Lung (tissue), 12 donors: ENCODE results near the gene GASK1A. TPM values are rescaled to one million over a fixed set of nuclear protein-coding genes. Genes with fewer than 3 reads are reported as not detected.

ENCODE experiments used
- ATAC-seq: fragments of 200-7000 bp; cut with Tn5 transposase; one replicate; pipeline ENCODE4 v1.9.1; 2020; ENCODE audit warnings: moderate number of reproducible peaks; ENCODE audit not compliant: insufficient read depth, low FRiP score
- DNase-seq, 3 donors: peaks; one replicate each; pipeline ENCODE4 v3.0.0-alpha.2; 2013 to 2017
- H3K27ac ChIP-seq, 2 donors: one replicate each; pipeline ENCODE4 v1.5.1; 2013; ENCODE audit warnings: mild to moderate bottlenecking in 2 of 2, moderate library complexity in 2 of 2, control low read depth in 1 of 2, inconsistent platforms in 1 of 2, low read depth in 1 of 2, low read length in 1 of 2
- H3K27me3 ChIP-seq, 3 donors: one replicate each; pipeline ENCODE4 v1.5.1; 2013; ENCODE audit warnings: low read length in 2 of 3; ENCODE audit not compliant: control insufficient read depth in 3 of 3, insufficient read depth in 3 of 3
- H3K36me3 ChIP-seq, 4 donors: one replicate each; pipeline ENCODE4 v1.5.1; 2013; ENCODE audit warnings: low read length in 4 of 4, mild to moderate bottlenecking in 1 of 4, moderate library complexity in 1 of 4; ENCODE audit not compliant: control insufficient read depth in 4 of 4, insufficient read depth in 4 of 4
- H3K4me1 ChIP-seq, 5 donors: one replicate each; pipeline ENCODE4 v1.5.1; 2013; ENCODE audit warnings: low read length in 5 of 5, mild to moderate bottlenecking in 2 of 5, moderate library complexity in 1 of 5; ENCODE audit not compliant: control insufficient read depth in 5 of 5, insufficient read depth in 5 of 5
- H3K4me3 ChIP-seq: one replicate; pipeline ENCODE4 v1.5.1; 2013; ENCODE audit warnings: mild to moderate bottlenecking, control low read depth, moderate library complexity
- H3K9ac ChIP-seq, 2 donors: one replicate each; pipeline ENCODE4 v1.5.1; 2013; ENCODE audit warnings: low read length in 2 of 2, control low read depth in 1 of 2; ENCODE audit not compliant: insufficient read depth in 1 of 2
- H3K9me3 ChIP-seq, 4 donors: one replicate each; pipeline ENCODE4 v1.5.1; 2013; ENCODE audit warnings: low read length in 3 of 4, mild to moderate bottlenecking in 1 of 4, moderate library complexity in 1 of 4; ENCODE audit not compliant: control insufficient read depth in 4 of 4, insufficient read depth in 3 of 4
- whole genome bisulfite sequencing, 2 donors: extraction: QIAGEN DNeasy Blood & Tissue Kit; methylation state at CpG; one replicate each; pipeline ENCODE4 v1.1.7; 2013; 5-methylcytosine and 5-hydroxymethylcytosine counted together
- polyA plus RNA-seq, 2 donors: library from polyadenylated mRNA; stranded (reverse); fragments of 200-250 nt; gene quantifications; one replicate each; pipeline ENCODE4 v1.2.1, GENCODE V29; 2013
- total RNA-seq, 2 donors: library from RNA; depleted of rRNA in 1 of 2; stranded (reverse); fragments of >200 nt in 1 of 2; gene quantifications; one replicate each; pipeline ENCODE4 v1.2.1, GENCODE V29; 2014 to 2021
- TF ChIP-seq, protein P1 (sequence below): IDR thresholded peaks from 2 replicates; pipeline ENCODE4 v1.5.1; 2012; ENCODE audit warnings: mild to moderate bottlenecking; ENCODE audit errors: control extremely low read depth, extremely low read depth
- donor health status: control.
- donor health status: control.
- donor health status: Bipolar disorder and iron deficiency.
- donor health status: healthy.
- donor health status: DM: yes; HTN: yes; CAD: no.

The GASK1A gene
- total and polyA plus RNA-seq, 4 donors: 1.5 to 16.1 (median 5.1) TPM

DNA sequence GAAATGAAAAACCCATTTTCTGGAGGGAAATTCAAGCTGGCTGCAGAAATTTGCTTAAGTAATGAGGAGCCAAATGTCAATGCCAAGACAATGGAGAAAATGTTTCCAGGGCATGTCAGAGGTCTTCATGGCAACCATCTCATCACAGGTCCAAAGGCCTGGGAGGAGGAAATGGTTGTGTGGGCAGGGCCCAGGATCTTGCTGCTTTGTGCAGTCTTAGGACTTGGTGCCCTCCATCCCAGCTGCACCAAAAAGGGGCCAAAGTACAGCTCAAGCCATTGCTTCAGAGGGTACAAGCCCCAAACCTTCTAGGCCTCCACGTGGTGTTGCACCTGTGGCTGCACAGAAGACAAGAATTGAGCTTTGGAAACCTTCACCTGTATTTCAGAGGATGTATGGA is 67.5 kb downstream of the GASK1A start:
- no peak overlapping the region for H3K4me3 ChIP-seq
- no peak overlapping the region for H3K9ac ChIP-seq
- no peak for ATAC-seq
- no peaks in the 10 kb centered on the region for H3K27me3 ChIP-seq
- WGBS, 2 donors: 44 to 49% methylated on average over 1 of the region's 1 CpG
- H3K27ac ChIP-seq: no peak overlapping the region
- TF ChIP-seq, protein P1, sequence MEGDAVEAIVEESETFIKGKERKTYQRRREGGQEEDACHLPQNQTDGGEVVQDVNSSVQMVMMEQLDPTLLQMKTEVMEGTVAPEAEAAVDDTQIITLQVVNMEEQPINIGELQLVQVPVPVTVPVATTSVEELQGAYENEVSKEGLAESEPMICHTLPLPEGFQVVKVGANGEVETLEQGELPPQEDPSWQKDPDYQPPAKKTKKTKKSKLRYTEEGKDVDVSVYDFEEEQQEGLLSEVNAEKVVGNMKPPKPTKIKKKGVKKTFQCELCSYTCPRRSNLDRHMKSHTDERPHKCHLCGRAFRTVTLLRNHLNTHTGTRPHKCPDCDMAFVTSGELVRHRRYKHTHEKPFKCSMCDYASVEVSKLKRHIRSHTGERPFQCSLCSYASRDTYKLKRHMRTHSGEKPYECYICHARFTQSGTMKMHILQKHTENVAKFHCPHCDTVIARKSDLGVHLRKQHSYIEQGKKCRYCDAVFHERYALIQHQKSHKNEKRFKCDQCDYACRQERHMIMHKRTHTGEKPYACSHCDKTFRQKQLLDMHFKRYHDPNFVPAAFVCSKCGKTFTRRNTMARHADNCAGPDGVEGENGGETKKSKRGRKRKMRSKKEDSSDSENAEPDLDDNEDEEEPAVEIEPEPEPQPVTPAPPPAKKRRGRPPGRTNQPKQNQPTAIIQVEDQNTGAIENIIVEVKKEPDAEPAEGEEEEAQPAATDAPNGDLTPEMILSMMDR: no peak
- H3K4me1 ChIP-seq: no peaks in the 10 kb centered on the region
- no peak for DNase-seq
- H3K9me3 ChIP-seq: peaks cover 0 to 34% (median 17%) of the 10 kb centered on the region in 4 donors
- no peaks in the 10 kb centered on the region for H3K36me3 ChIP-seq

DNA sequence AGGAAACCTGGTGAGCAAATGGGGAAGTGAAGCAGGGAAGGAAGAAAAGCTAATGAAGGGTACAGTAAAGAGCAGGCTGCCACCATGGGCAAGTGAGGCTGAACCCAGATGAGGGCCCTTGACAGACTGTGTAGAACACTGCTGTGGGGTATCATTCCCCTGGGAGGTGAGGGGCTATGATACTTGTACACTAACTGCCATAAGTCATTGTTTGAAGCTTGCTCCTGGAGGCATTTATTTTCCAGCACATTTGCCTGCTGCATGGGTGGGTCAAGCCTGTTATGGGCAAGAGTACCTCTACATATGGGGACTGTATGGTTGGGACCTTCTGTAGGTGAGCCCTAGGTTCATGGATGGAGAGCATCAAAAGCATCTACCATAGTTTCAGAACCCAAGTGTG is 69.4 kb downstream of the GASK1A start:
- Histone ChIP-seq H3K9ac (no peak overlapping the region), H3K4me1 (no peaks in the 10 kb centered on the region), H3K36me3 (no peaks in the 10 kb centered on the region), H3K27ac (no peak overlapping the region), H3K4me3 (no peak overlapping the region), H3K27me3 (no peaks in the 10 kb centered on the region), H3K9me3 (peaks cover 0 to 35% (median 17%) of the 10 kb centered on the region in 4 donors)
- no peak for DNase-seq
- ATAC-seq: no peak
- TF ChIP-seq, protein P1: no peak

DNA sequence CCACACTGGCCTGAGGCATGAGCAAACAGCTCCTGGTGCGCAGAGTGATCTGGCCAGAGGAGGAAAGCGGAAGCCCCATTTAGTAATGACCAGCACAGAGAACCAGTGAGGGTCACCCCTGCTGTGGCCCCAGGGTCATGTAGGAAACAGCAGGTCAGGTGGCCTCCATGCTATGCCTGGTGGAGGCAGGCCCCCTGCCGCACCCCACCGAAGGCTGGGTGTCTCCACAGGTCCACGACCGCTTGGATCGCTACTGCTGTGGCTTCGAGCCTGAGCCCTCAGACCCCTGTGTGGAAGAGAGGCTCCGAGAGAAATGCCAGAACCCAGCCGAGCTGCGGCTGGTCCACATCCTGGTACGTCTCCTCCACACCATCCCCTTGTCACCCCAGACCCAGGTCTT is 74.2 kb downstream of the GASK1A start:
- no peak for DNase-seq
- WGBS, 2 donors: 95 to 96% methylated on average over 12 of the region's 12 CpGs
- Histone ChIP-seq H3K9ac (no peak overlapping the region), H3K4me1 (no peaks in the 10 kb centered on the region), H3K36me3 (no peaks in the 10 kb centered on the region), H3K9me3 (peaks cover 0 to 15% (median 7%) of the 10 kb centered on the region in 4 donors), H3K27ac (no peak overlapping the region), H3K4me3 (no peak overlapping the region), H3K27me3 (no peaks in the 10 kb centered on the region)
- TF ChIP-seq, protein P1: no peak
- ATAC-seq: no peak

DNA sequence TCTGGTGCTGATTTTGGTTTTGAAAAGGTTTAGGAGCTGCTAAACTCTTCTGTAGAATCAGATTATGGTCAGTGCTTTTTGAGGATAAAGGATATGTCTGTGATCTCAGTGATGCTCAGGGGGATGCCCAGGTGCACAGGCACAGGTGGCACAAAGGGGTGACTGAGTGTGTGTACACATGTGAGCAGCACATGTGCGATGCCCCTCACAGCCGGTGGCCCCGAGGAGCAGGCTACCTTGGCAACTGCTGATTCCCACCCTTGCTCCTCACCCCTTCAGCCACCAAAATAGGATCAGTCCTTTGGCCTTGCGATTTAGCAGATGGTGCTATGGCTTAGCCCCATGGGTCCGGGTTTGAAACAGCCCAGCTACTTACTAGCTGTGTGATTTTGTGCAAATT is 75.6 kb downstream of the GASK1A start:
- 93 to 97% methylated on average over 5 of the region's 5 CpGs for WGBS, 2 donors
- no peak overlapping the region for H3K9ac ChIP-seq
- H3K36me3 ChIP-seq: no peaks in the 10 kb centered on the region
- no peak overlapping the region for H3K27ac ChIP-seq
- ATAC-seq (no peak), DNase-seq (no peak)
- H3K9me3 ChIP-seq: peaks cover 0 to 6% (median 4%) of the 10 kb centered on the region in 4 donors
- TF ChIP-seq, protein P1: no peak
- no peak overlapping the region for H3K4me3 ChIP-seq
- no peaks in the 10 kb centered on the region for H3K4me1 ChIP-seq
- H3K27me3 ChIP-seq: no peaks in the 10 kb centered on the region
